Panc1 (cell line): ENCODE results near the gene MTA3.

Source experiments
- CTCF ChIP-seq: fragments of 450-650 bp; IDR thresholded peaks from 2 replicates; pipeline ENCODE4 v1.5.1; 2017; ENCODE audit warnings: mild to moderate bottlenecking
- POLR2AphosphoS5 ChIP-seq: IDR thresholded peaks from 2 replicates; pipeline ENCODE4 v1.6.1; 2012; ENCODE audit warnings: mild to moderate bottlenecking, low read depth, low read length, moderate library complexity
- SIN3A ChIP-seq: IDR thresholded peaks from 2 replicates; pipeline ENCODE4 v1.6.1; 2012; ENCODE audit warnings: low read depth, mild to moderate bottlenecking, low read length, moderate library complexity, borderline replicate concordance; ENCODE audit not compliant: insufficient read depth

- TF ChIP-seq POLR2AphosphoS5 (no peak), CTCF (no peak), SIN3A (no peak)
These were observed 195.7 kb downstream of the MTA3 start, which contains the start of gene OXER1 for GRCh38 chr2:42764096-42764495.
